Measurements from ENCODE around the gene DLX4.
A peak's percentile ranks its signal among the peaks of the same experiment; 100 is the strongest.

DLX4 gene

GRCh38 chr17:49966767-49967166 is 2.2 kb upstream of the DLX4 start:
- Histone ChIP-seq H3K4me2 (ENCODE audit: low read length) (no peak overlapping the region), H3K36me3 (ENCODE audit: control insufficient read depth, insufficient read depth, low read length) (no peaks in the 10 kb centered on the region), H3K4me3 (ENCODE audit: low read length) (no peak overlapping the region), H3K4ac (ENCODE audit: low read depth, low read length) (no peak overlapping the region), H3K23ac (ENCODE audit: low read length) (no peak overlapping the region), H3K56ac (ENCODE audit: low read length) (no peak overlapping the region), H3K79me1 (ENCODE audit: low read length) (no peaks in the 10 kb centered on the region), H2BK120ac (ENCODE audit: low read depth, low read length) (no peak overlapping the region), H3K18ac (ENCODE audit: low read length) (no peak overlapping the region), H2BK15ac (replicated peaks; ENCODE audit: low read depth) (no peak overlapping the region), H3K27ac (ENCODE audit: low read depth, low read length) (no peak overlapping the region), H3K4me1 (ENCODE audit: control insufficient read depth, low read depth, low read length) (peaks cover 2% of the 10 kb centered on the region), H4K8ac (ENCODE audit: low read depth, low read length) (no peak overlapping the region), H2AK5ac (ENCODE audit: low read length) (no peak overlapping the region), H3K27me3 (ENCODE audit: insufficient read depth, low read length, poor library complexity) (peaks cover 83% of the 10 kb centered on the region), H3K9ac (ENCODE audit: low read length) (no peak overlapping the region), H3K79me2 (ENCODE audit: control insufficient read depth, insufficient read depth, low read length) (no peaks in the 10 kb centered on the region), H4K5ac (ENCODE audit: low read length) (no peak overlapping the region), H2BK5ac (ENCODE audit: low read length) (no peak overlapping the region)
- no CpG with 5 or more reads among the region's 3 CpGs for WGBS (ENCODE audit: extremely low coverage, insufficient coverage, low lambda C conversion rate)
- no peak for DNase-seq

DNA sequence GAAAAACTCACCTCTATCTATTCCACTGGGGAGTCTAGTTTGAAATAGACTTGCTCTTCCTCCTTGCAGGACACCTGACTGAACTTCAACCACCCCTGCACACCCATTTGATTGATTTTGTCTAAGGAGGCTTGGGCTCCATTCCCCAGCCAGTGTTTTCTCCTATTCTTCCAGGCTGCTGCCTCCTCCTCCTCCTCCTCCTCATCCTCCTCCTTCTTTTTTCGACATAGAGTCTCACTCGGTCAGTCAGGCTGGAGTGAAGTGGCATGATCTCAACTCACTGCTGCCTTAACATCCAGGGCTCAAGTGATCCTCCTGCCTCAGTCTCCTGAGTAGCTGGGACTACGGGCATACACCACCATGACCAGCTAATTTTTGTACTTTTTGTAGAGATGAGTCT is 1.8 kb upstream of the DLX4 start:
- H3K79me2 ChIP-seq (ENCODE audit: control insufficient read depth, insufficient read depth, low read length), result no peaks in the 10 kb centered on the region
- H3K4me3 ChIP-seq (ENCODE audit: low read length), result no peak overlapping the region
- H2AK5ac ChIP-seq (ENCODE audit: low read length), result no peak overlapping the region
- WGBS (ENCODE audit: extremely low coverage, insufficient coverage, low lambda C conversion rate), result no CpG with 5 or more reads among the region's 3 CpGs
- no peak overlapping the region for H3K23ac ChIP-seq (ENCODE audit: low read length)
- H3K4me2 ChIP-seq (ENCODE audit: low read length), result no peak overlapping the region
- no peaks in the 10 kb centered on the region for H3K79me1 ChIP-seq (ENCODE audit: low read length)
- no peak overlapping the region for H4K8ac ChIP-seq (ENCODE audit: low read depth, low read length)
- no peak overlapping the region for H2BK5ac ChIP-seq (ENCODE audit: low read length)
- no peak overlapping the region for H3K4ac ChIP-seq (ENCODE audit: low read depth, low read length)
- DNase-seq, result no peak
- no peak overlapping the region for H2BK15ac ChIP-seq (replicated peaks; ENCODE audit: low read depth)
- H3K18ac ChIP-seq (ENCODE audit: low read length), result no peak overlapping the region
- no peak overlapping the region for H2BK120ac ChIP-seq (ENCODE audit: low read depth, low read length)
- no peak overlapping the region for H3K27ac ChIP-seq (ENCODE audit: low read depth, low read length)
- no peak overlapping the region for H3K9ac ChIP-seq (ENCODE audit: low read length)
- no peak overlapping the region for H4K5ac ChIP-seq (ENCODE audit: low read length)
- H3K56ac ChIP-seq (ENCODE audit: low read length), result no peak overlapping the region
- H3K4me1 ChIP-seq (ENCODE audit: control insufficient read depth, low read depth, low read length), result peaks cover 2% of the 10 kb centered on the region
- H3K27me3 ChIP-seq (ENCODE audit: insufficient read depth, low read length, poor library complexity), result peaks cover 88% of the 10 kb centered on the region
- no peaks in the 10 kb centered on the region for H3K36me3 ChIP-seq (ENCODE audit: control insufficient read depth, insufficient read depth, low read length)

DNA sequence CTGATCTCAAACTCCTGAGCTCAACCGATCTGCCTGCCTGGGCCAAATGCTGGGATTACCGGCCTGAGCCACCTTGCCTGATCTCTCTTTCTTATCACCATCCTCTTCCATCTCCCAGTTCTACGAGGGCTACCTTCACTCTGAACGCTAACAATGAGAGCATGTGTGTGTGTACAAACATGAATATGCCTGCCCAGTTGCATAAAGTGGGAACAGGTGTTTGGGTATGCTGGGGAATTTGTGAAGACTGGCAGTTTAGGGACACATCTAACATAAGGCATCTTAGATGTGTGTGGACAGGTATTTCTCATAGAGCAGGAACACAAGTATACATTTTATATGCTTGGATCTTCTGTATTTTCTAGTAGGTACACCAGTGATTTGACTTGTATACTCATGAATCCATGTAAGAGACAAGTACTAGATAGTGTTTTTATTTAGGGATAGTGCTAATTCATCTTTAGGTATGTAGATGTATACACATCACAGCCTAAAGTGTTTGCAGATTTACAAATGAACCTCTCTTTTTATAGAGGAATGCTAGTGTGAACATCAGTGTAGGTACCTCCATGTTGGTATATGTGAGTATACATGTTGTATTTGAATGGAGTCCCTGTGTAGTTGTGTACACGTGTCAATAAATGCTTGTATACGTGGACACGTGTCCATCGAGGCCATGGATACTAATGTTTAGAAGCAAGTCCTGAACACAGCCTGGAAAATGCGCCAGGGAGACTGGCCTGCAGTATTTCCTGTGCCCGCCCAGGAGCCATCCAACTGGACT is 1.2 kb upstream of the DLX4 start:
- no peak overlapping the region for H3K18ac ChIP-seq (ENCODE audit: low read length)

DNA sequence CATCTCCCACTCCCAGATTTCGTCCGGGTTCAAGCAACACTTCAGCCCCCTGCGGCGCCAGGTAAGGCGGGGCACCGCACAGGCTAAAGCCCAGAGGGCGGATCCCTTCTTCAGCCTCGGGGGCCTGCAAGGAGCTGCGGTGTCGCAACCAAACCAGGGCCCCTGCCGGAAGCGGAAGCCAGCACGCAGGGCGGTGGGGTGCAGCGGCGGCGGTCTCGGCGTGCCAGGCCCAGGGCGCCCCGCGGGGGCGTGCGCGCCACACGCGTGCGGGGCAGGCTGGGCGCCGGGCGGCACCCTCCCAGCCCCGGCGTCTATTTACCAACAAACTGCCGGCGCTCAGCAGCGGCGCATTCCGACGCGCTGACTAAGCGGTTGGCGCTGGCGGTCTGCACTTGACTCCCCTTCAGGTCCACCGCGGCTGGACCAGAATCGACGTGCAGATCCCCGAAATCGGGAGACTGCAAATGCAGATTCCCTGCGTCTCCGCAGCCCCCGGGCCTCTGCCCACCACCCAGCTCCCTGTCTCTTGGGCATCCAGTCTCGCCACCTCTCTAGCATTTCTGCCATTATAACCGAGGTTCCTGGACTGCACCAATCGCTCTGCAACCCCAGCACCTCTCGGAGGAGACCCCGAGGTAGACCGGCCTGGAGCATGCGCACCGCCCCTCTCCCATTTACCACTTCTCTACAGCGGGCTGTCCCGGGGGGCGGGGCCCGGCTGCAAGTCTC is 421 bp upstream of the DLX4 start:
- H2BK15ac ChIP-seq (replicated peaks; ENCODE audit: low read depth), result no peak overlapping the region
- no peaks in the 10 kb centered on the region for H3K79me1 ChIP-seq (ENCODE audit: low read length)
- peak overlapping the region; percentile 69 for H3K9ac ChIP-seq (ENCODE audit: low read length)
- no peaks in the 10 kb centered on the region for H3K4me1 ChIP-seq (ENCODE audit: control insufficient read depth, low read depth, low read length)
- no CpG with 5 or more reads among the region's 64 CpGs for WGBS (ENCODE audit: extremely low coverage, insufficient coverage, low lambda C conversion rate)
- no peak overlapping the region for H2BK5ac ChIP-seq (ENCODE audit: low read length)
- peak overlapping the region; percentile 48 for H3K4me3 ChIP-seq (ENCODE audit: low read length)
- H3K23ac ChIP-seq (ENCODE audit: low read length), result peak overlapping the region; percentile 80
- peak; percentile 93 for DNase-seq
- no peak overlapping the region for H3K27ac ChIP-seq (ENCODE audit: low read depth, low read length)
- no peak overlapping the region for H4K8ac ChIP-seq (ENCODE audit: low read depth, low read length)
- H2AK5ac ChIP-seq (ENCODE audit: low read length), result no peak overlapping the region
- H3K36me3 ChIP-seq (ENCODE audit: control insufficient read depth, insufficient read depth, low read length), result no peaks in the 10 kb centered on the region
- peaks cover 89% of the 10 kb centered on the region for H3K27me3 ChIP-seq (ENCODE audit: insufficient read depth, low read length, poor library complexity)
- H3K56ac ChIP-seq (ENCODE audit: low read length), result peak overlapping the region; percentile 69
- no peak overlapping the region for H4K5ac ChIP-seq (ENCODE audit: low read length)
- no peak overlapping the region for H2BK120ac ChIP-seq (ENCODE audit: low read depth, low read length)
- no peak overlapping the region for H3K18ac ChIP-seq (ENCODE audit: low read length)
- H3K4me2 ChIP-seq (ENCODE audit: low read length), result peak overlapping the region; percentile 94
- H3K79me2 ChIP-seq (ENCODE audit: control insufficient read depth, insufficient read depth, low read length), result no peaks in the 10 kb centered on the region
- H3K4ac ChIP-seq (ENCODE audit: low read depth, low read length), result no peak overlapping the region

More for the DNA sequence above, 1.2 kb upstream of the DLX4 start:
- Histone ChIP-seq H3K4ac (ENCODE audit: low read depth, low read length) (no peak overlapping the region), H4K5ac (ENCODE audit: low read length) (no peak overlapping the region), H3K27me3 (ENCODE audit: insufficient read depth, low read length, poor library complexity) (peaks cover 86% of the 10 kb centered on the region), H3K79me1 (ENCODE audit: low read length) (no peaks in the 10 kb centered on the region), H3K9ac (ENCODE audit: low read length) (no peak overlapping the region), H3K23ac (ENCODE audit: low read length) (no peak overlapping the region), H3K27ac (ENCODE audit: low read depth, low read length) (no peak overlapping the region), H3K79me2 (ENCODE audit: control insufficient read depth, insufficient read depth, low read length) (no peaks in the 10 kb centered on the region), H4K8ac (ENCODE audit: low read depth, low read length) (no peak overlapping the region), H2BK120ac (ENCODE audit: low read depth, low read length) (no peak overlapping the region), H2BK15ac (replicated peaks; ENCODE audit: low read depth) (no peak overlapping the region), H3K4me2 (ENCODE audit: low read length) (peak overlapping the region; percentile 94), H3K4me3 (ENCODE audit: low read length) (no peak overlapping the region), H2AK5ac (ENCODE audit: low read length) (no peak overlapping the region), H3K56ac (ENCODE audit: low read length) (no peak overlapping the region), H2BK5ac (ENCODE audit: low read length) (no peak overlapping the region), H3K36me3 (ENCODE audit: control insufficient read depth, insufficient read depth, low read length) (no peaks in the 10 kb centered on the region), H3K4me1 (ENCODE audit: control insufficient read depth, low read depth, low read length) (peaks cover 2% of the 10 kb centered on the region)
- no peak for DNase-seq
- no CpG with 5 or more reads among the region's 10 CpGs for WGBS (ENCODE audit: extremely low coverage, insufficient coverage, low lambda C conversion rate)

GRCh38 chr17:49969795-49970389 is 902 bp downstream of the DLX4 start:
- Histone ChIP-seq H2BK5ac (ENCODE audit: low read length) (no peak overlapping the region), H3K4ac (ENCODE audit: low read depth, low read length) (no peak overlapping the region), H2BK15ac (replicated peaks; ENCODE audit: low read depth) (no peak overlapping the region), H3K56ac (ENCODE audit: low read length) (peak overlapping the region; percentile 60), H3K36me3 (ENCODE audit: control insufficient read depth, insufficient read depth, low read length) (no peaks in the 10 kb centered on the region), H2BK120ac (ENCODE audit: low read depth, low read length) (no peak overlapping the region), H3K79me2 (ENCODE audit: control insufficient read depth, insufficient read depth, low read length) (no peaks in the 10 kb centered on the region), H3K27ac (ENCODE audit: low read depth, low read length) (no peak overlapping the region), H3K27me3 (ENCODE audit: insufficient read depth, low read length, poor library complexity) (peaks cover 84% of the 10 kb centered on the region), H3K9ac (ENCODE audit: low read length) (no peak overlapping the region), H3K4me2 (ENCODE audit: low read length) (peak overlapping the region; percentile 46), H3K4me3 (ENCODE audit: low read length) (no peak overlapping the region), H3K79me1 (ENCODE audit: low read length) (no peaks in the 10 kb centered on the region), H2AK5ac (ENCODE audit: low read length) (no peak overlapping the region), H3K23ac (ENCODE audit: low read length) (peak overlapping the region; percentile 80), H4K5ac (ENCODE audit: low read length) (no peak overlapping the region), H4K8ac (ENCODE audit: low read depth, low read length) (no peak overlapping the region), H3K18ac (ENCODE audit: low read length) (no peak overlapping the region), H3K4me1 (ENCODE audit: control insufficient read depth, low read depth, low read length) (no peaks in the 10 kb centered on the region)
- no CpG with 5 or more reads among the region's 18 CpGs for WGBS (ENCODE audit: extremely low coverage, insufficient coverage, low lambda C conversion rate)
- no peak for DNase-seq

Data from mesendoderm (in vitro differentiated cells).